Left renal cortex interstitium (tissue), 4 donors: ENCODE data around the gene SLC44A4. TPM values are rescaled to one million over a fixed set of nuclear protein-coding genes. Genes with fewer than 3 reads are reported as not detected.
"Not testable (repeated sequence)": the region's sequence is repeated elsewhere in the genome, so short reads cannot be mapped to it uniquely, and the experiment has no call there.

Experiments used
- DNase-seq, 4 donors: peaks; one replicate each; pipeline ENCODE4 v3.0.0-alpha.2; 2013; ENCODE audit warnings: low read depth in 4 of 4, low spot score in 2 of 4, missing footprints in 1 of 4
- polyA plus RNA-seq, 4 donors: library from polyadenylated mRNA; unstranded; fragments of 120-200 nt; gene quantifications; one replicate each; pipeline ENCODE4 v1.2.1, GENCODE V29; 2013; ENCODE audit not compliant: insufficient read length in 4 of 4

Gene SLC44A4
- polyA plus RNA-seq, 4 donors: 37.2 to 57.4 (median 46.1) TPM

- DNase-seq: no peak
Measured at GRCh38 chr6:31831350-31832215, 47.2 kb downstream of the SLC44A4 start.

- no peak for DNase-seq
Measured at GRCh38 chr6:31830886-31831335, 47.9 kb downstream of the SLC44A4 start.

GRCh38 chr6:31829633-31830283 lies 49.0 kb downstream of the SLC44A4 start:
- DNase-seq: peak; percentile 54 to 87 (median 74)

GRCh38 chr6:31827286-31828079 lies 51.3 kb downstream of the SLC44A4 start, which contains the start of gene HSPA1B:
HSPA1B (plus strand) TSS chr6:31827738; CDS start chr6:31827951, 213 bp downstream.
- peak; percentile 97 to 99 (median 98) for DNase-seq

GRCh38 chr6:31826793-31827285 lies 52.0 kb downstream of the SLC44A4 start:
- DNase-seq: no peak

- no peak for DNase-seq
Measured at GRCh38 chr6:31825553-31825952, 53.2 kb downstream of the SLC44A4 start.

- not testable (repeated sequence) for DNase-seq
Measured at GRCh38 chr6:31823592-31824196, 55.1 kb downstream of the SLC44A4 start.

- peak in 1 of 4 donors; percentile 51 for DNase-seq
Measured at GRCh38 chr6:31822036-31822821, 56.6 kb downstream of the SLC44A4 start.

GRCh38 chr6:31821301-31822035 lies 57.3 kb downstream of the SLC44A4 start:
- DNase-seq: peak in 1 of 4 donors; percentile 59

GRCh38 chr6:31820399-31820798 lies 58.4 kb downstream of the SLC44A4 start:
- DNase-seq: not testable (repeated sequence)

GRCh38 chr6:31819871-31820299 lies 58.9 kb downstream of the SLC44A4 start:
- no peak for DNase-seq

GRCh38 chr6:31817929-31818511 lies 60.8 kb downstream of the SLC44A4 start:
- DNase-seq: not testable (repeated sequence)

GRCh38 chr6:31817133-31817928 lies 61.5 kb downstream of the SLC44A4 start:
- not testable (repeated sequence) for DNase-seq

GRCh38 chr6:31815025-31815838 lies 63.6 kb downstream of the SLC44A4 start, which contains the start of the genes HSPA1A and HSPA1L:
HSPA1A (plus strand) TSS chr6:31815543; CDS start chr6:31815757, 214 bp downstream.
HSPA1L (minus strand) TSS chr6:31815283; CDS start chr6:31811972, 3,311 bp downstream.
- peak; percentile 90 to 98 (median 94) for DNase-seq

GRCh38 chr6:31814677-31815024 lies 64.1 kb downstream of the SLC44A4 start:
- DNase-seq: peak; percentile 81 to 94 (median 93)

GRCh38 chr6:31813465-31813849 lies 65.3 kb downstream of the SLC44A4 start:
- no peak for DNase-seq
